Measurements from ENCODE around the gene DLGAP4.

The DLGAP4 gene

GRCh38 chr20:36305602-36306551 is at the start of gene DLGAP4:
Gene DLGAP4 (plus strand): TSS chr20:36306339. CDS start chr20:36431718, 125,379 bp downstream.
- DNase-seq (ENCODE audit: low read depth in 2 of 3, low spot score in 2 of 3), result no peak

- no peak for DNase-seq (ENCODE audit: low read depth in 2 of 3, low spot score in 2 of 3)
Measured at GRCh38 chr20:36259177-36260061, 46.7 kb upstream of the DLGAP4 start.

- no peak for DNase-seq (ENCODE audit: low read depth in 2 of 3, low spot score in 2 of 3)
Measured at GRCh38 chr20:36260316-36260715, 45.8 kb upstream of the DLGAP4 start.

GRCh38 chr20:36261389-36262105 is 44.6 kb upstream of the DLGAP4 start:
- DNase-seq (ENCODE audit: low read depth in 2 of 3, low spot score in 2 of 3), result no peak

- no peak for DNase-seq (ENCODE audit: low read depth in 2 of 3, low spot score in 2 of 3)
Measured at GRCh38 chr20:36262440-36262839, 43.7 kb upstream of the DLGAP4 start.

- no peak for DNase-seq (ENCODE audit: low read depth in 2 of 3, low spot score in 2 of 3)
Measured at GRCh38 chr20:36264426-36265246, 41.5 kb upstream of the DLGAP4 start.

- DNase-seq (ENCODE audit: low read depth in 2 of 3, low spot score in 2 of 3), result no peak
Measured at GRCh38 chr20:36266189-36266588, 40.0 kb upstream of the DLGAP4 start.

GRCh38 chr20:36267605-36268381 is 38.3 kb upstream of the DLGAP4 start:
- DNase-seq (ENCODE audit: low read depth in 2 of 3, low spot score in 2 of 3), result no peak

- DNase-seq (ENCODE audit: low read depth in 2 of 3, low spot score in 2 of 3), result no peak
Measured at GRCh38 chr20:36268440-36269342, 37.4 kb upstream of the DLGAP4 start.

GRCh38 chr20:36269507-36269906 is 36.6 kb upstream of the DLGAP4 start:
- no peak for DNase-seq (ENCODE audit: low read depth in 2 of 3, low spot score in 2 of 3)

- DNase-seq (ENCODE audit: low read depth in 2 of 3, low spot score in 2 of 3), result no peak
Measured at GRCh38 chr20:36270744-36271638, 35.1 kb upstream of the DLGAP4 start.

GRCh38 chr20:36271639-36272546 is 34.2 kb upstream of the DLGAP4 start:
- DNase-seq (ENCODE audit: low read depth in 2 of 3, low spot score in 2 of 3), result no peak

GRCh38 chr20:36272547-36273220 is 33.5 kb upstream of the DLGAP4 start:
- no peak for DNase-seq (ENCODE audit: low read depth in 2 of 3, low spot score in 2 of 3)

GRCh38 chr20:36273414-36274180 is 32.5 kb upstream of the DLGAP4 start:
- no peak for DNase-seq (ENCODE audit: low read depth in 2 of 3, low spot score in 2 of 3)

GRCh38 chr20:36274181-36274841 is 31.8 kb upstream of the DLGAP4 start:
- DNase-seq (ENCODE audit: low read depth in 2 of 3, low spot score in 2 of 3), result no peak

All from activated CD8-positive, alpha-beta memory T cell treated with anti-CD3 and anti-CD28 coated beads for 48 hours (primary cell).